NCI-H82 (cell line): ENCODE results near the gene ERGIC2.
"Not testable (repeated sequence)": the region's sequence is repeated elsewhere in the genome, so short reads cannot be mapped to it uniquely, and the experiment has no call there.

Experiments used
- DNase-seq: peaks from one replicate; lab custom pipeline; 2025; lab: John Stamatoyannopoulos, UW

ERGIC2 gene

DNA sequence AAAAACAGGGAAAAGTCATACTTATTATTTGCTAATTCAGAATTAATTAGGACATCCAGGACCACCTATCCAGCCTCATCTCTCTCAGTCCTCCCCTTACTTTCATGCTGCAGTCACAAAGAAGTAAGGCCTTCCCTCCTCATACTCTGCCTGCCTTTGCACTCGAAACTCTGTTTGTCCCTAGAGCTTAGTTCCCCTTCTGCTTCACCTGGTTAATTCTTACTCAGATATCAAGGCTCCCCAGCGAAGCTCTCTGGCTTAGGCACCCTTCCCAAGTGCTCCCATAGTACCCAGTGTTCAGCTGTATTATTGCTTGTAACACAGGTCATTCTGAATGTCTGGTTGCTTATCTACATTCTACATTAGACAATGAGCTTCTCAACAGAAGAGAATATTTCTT is 81.3 kb downstream of the ERGIC2 start:
- no peak for DNase-seq

DNA sequence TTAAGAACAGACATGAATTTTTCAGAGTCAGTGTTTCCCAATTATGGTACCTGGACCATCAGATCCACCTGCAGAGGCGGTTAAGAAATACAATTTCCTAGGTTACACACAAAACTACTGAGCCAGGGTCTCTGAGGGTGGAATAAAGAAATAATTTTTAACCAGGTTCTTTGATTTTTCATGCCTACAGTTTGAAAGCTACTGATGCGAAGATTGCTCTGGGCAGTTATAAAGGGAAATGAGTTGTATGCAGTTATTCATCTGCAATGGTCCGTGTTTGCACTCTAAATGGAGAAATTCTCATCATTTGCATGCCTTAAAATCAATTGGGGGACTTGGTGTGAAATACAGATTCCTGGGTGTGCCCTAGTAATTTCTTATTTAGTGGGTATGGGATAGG is 89.7 kb downstream of the ERGIC2 start:
- no peak for DNase-seq

DNA sequence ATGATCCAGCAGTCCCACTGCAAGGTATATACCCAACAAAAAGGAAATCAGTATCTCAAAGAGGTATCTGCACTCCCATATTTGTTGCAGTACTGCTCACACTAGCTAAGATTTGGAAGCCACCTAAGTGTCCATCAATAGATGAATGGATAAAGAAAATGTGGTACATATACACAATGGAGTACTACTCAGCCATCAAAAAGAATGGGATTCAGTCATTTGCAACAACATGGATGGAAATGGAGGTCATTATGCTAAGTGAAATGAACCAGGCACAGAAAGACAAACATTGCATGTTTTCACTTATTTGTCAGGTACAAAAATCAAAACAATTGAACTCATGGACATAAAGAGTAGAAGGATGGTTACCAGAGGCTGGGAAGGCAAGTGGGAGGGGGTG is 90.5 kb downstream of the ERGIC2 start:
- DNase-seq, result not testable (repeated sequence)

DNA sequence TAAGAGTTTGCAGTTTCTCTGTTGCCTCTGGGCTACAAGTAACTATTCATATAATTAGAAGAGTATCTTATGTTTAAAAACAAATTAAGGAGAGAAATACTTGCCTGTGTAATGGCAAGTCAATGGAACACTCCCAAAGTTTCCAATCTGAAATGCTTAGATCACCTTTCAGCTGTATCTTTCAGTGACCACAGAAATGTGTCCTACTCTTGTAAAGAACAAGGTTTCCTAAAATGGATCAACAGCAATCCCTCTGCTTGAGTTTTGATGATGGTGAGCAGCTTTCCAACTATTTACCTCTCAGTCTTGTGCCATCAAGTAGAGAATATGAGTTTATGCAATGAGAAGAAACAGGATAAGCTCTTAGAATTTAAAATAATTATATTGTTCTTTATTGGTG is 92.9 kb downstream of the ERGIC2 start:
- no peak for DNase-seq

DNA sequence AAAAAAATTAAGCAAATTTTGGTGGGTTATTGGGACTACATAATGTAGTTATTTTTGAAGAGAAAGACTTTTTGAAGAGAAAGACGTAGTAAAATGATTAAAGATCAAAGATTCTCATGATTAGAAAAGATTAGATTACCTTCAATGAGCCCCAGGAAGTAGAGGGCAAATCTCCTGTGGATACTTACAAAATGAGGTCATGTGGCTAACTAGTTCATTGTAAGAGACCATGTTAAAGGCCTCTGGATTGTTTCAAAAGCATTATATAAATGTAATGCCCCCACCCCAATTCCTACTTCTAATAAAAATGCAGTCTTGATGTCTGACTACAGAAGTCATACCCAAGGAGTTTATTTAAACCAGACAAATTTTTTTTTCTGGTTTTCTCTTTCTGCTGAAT is 93.3 kb downstream of the ERGIC2 start:
- no peak for DNase-seq
